ENCODE data around the gene OPN1LW. TPM values are rescaled to one million over a fixed set of nuclear protein-coding genes. Genes with fewer than 3 reads are reported as not detected.

Gene OPN1LW
- total and polyA plus RNA-seq, 2 donors (not counting 3 experiments of a cell fraction or from before 2014, with no cell fraction given), result not detected

- Histone ChIP-seq H3K4me1 (ENCODE audit: control insufficient read depth, extremely low read depth, insufficient read depth, low read length) (no peaks in the 10 kb centered on the region), H4K20me1 (replicated peaks; ENCODE audit: control insufficient read depth, extremely low read depth, insufficient read depth, low read length) (no peaks in the 10 kb centered on the region), H3K9ac (replicated peaks; ENCODE audit: extremely low read depth, insufficient read depth, low read length) (no peak overlapping the region), H3K36me3 (ENCODE audit: control insufficient read depth in 2 of 2, extremely low read depth in 1 of 2, insufficient read depth in 2 of 2, low read length in 2 of 2) (no peaks in the 10 kb centered on the region), H3K27ac (ENCODE audit: insufficient read depth, low read depth, low read length) (no peak overlapping the region), H3K9me3 (replicated peaks; ENCODE audit: control insufficient read depth, insufficient read depth, low read length) (no peaks in the 10 kb centered on the region), H3K79me2 (ENCODE audit: control insufficient read depth, insufficient read depth, low read length) (no peaks in the 10 kb centered on the region), H2AFZ (ENCODE audit: low read depth, low read length) (no peak overlapping the region), H3K4me2 (ENCODE audit: insufficient read depth, low read length) (no peak overlapping the region), H3K9me1 (replicated peaks; ENCODE audit: control insufficient read depth, extremely low read depth, insufficient read depth, low read length) (no peaks in the 10 kb centered on the region), H3K4me3 (replicated peaks in 1 of 3; ENCODE audit: insufficient read depth in 1 of 3, low read depth in 1 of 3, low read length in 3 of 3) (no peak overlapping the region), H3K27me3 (ENCODE audit: control insufficient read depth in 2 of 2, insufficient read depth in 2 of 2, low read length in 2 of 2) (no peaks in the 10 kb centered on the region)
- intact Hi-C loops (cut with micrococcal nuclease), result no loop called here
- dilution Hi-C loops (cut with MboI; ENCODE audit: extremely low pct_ligation_motif_present, low sequenced_read_pairs), result no loop called here
- FAIRE-seq (no peak), DNase-seq (ENCODE audit: low read depth, low spot score) (no peak)
- no peak for TF ChIP-seq GATA2 (IDR thresholded peaks at IDR 0.05; ENCODE audit: insufficient read depth, insufficient read length, low read depth, low read length)
- no peak for TF ChIP-seq JUN (IDR thresholded peaks at IDR 0.05; ENCODE audit: borderline replicate concordance, insufficient read depth, insufficient read length, low read depth)
- no peak for TF ChIP-seq EZH2 (IDR thresholded peaks at IDR 0.05; ENCODE audit: borderline replicate concordance, low read depth, low read length, severe bottlenecking)
- TF ChIP-seq POLR2A (IDR thresholded peaks at IDR 0.05; ENCODE audit: low read depth, low read length), result no peak
- TF ChIP-seq MYC (IDR thresholded peaks at IDR 0.05; ENCODE audit: low read depth, low read length), result no peak
- TF ChIP-seq FOS (IDR thresholded peaks at IDR 0.05; ENCODE audit: borderline replicate concordance, insufficient read depth, low read length), result no peak
- TF ChIP-seq, protein P1, sequence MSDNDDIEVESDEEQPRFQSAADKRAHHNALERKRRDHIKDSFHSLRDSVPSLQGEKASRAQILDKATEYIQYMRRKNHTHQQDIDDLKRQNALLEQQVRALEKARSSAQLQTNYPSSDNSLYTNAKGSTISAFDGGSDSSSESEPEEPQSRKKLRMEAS (IDR thresholded peaks at IDR 0.05; ENCODE audit: insufficient read depth, insufficient read length), result no peak
- no peak for TF ChIP-seq CTCF (IDR thresholded peaks at IDR 0.05; ENCODE audit: extremely low read depth in 1 of 2, insufficient read depth in 1 of 2, low read depth in 1 of 2, low read length in 2 of 2)
- no peak for TF ChIP-seq POLR2AphosphoS5 (IDR thresholded peaks at IDR 0.05; ENCODE audit: insufficient read depth, low read depth, low read length)
- ChIA-PET CTCF (no interaction called here), POLR2A (no interaction called here)
- no TSS peak for BruUV-seq (replicated peaks)
Observed at GRCh38 chrX:154113729-154114128, 30.3 kb upstream of the OPN1LW start.

Data from endothelial cell of umbilical vein (primary cell).